Neural cell (in vitro differentiated cells): Measurements from ENCODE around the gene CRLF2. TPM values are rescaled to one million over a fixed set of nuclear protein-coding genes. Genes with fewer than 3 reads are reported as not detected.
"Not testable (repeated sequence)": the region's sequence is repeated elsewhere in the genome, so short reads cannot be mapped to it uniquely, and the experiment has no call there.

Experiments
- H2AFZ ChIP-seq: fragments of 200-600, 300-800 bp; sonication (generic), shearing (Covaris generic); 2 replicates; pipeline ENCODE4 v1.6.0; 2014; ENCODE audit warnings: low read depth, mild to moderate bottlenecking, antibody characterized with exemption, low read length, moderate library complexity
- H3F3A ChIP-seq: fragments of 200-600 bp; shearing (Covaris generic); 2 replicates; pipeline ENCODE4 v1.6.1; 2016; ENCODE audit warnings: mild to moderate bottlenecking, moderate library complexity, mixed read lengths, antibody characterized with exemption, low read length; ENCODE audit not compliant: insufficient read depth, poor library complexity, severe bottlenecking
- H3K27ac ChIP-seq: fragments of 200-600, 300-800 bp; sonication (generic), shearing (Covaris generic); 2 replicates; pipeline ENCODE4 v1.5.1; 2014; ENCODE audit warnings: mild to moderate bottlenecking, low read length, moderate library complexity
- H3K27me3 ChIP-seq: fragments of 300-800, 200-600 bp; sonication (generic), shearing (Covaris generic); 2 replicates; pipeline ENCODE4 v1.6.0; 2014; ENCODE audit warnings: mild to moderate bottlenecking, low read depth, low read length, moderate library complexity; ENCODE audit not compliant: insufficient read depth
- H3K36me3 ChIP-seq: fragments of 300-800, 200-600 bp; sonication (generic), shearing (Covaris generic); 2 replicates; pipeline ENCODE4 v1.5.1; 2014; ENCODE audit warnings: mild to moderate bottlenecking, antibody characterized with exemption, low read length, moderate library complexity; ENCODE audit not compliant: insufficient read depth
- H3K4me2 ChIP-seq: fragments of 300-800, 200-600 bp; sonication (generic), shearing (Covaris generic); 2 replicates; pipeline ENCODE4 v1.6.0; 2014; ENCODE audit warnings: mild to moderate bottlenecking, low read length
- H3K4me3 ChIP-seq: fragments of 300-800, 200-600 bp; sonication (generic), shearing (Covaris generic); 2 replicates; pipeline ENCODE4 v1.5.1; 2014; ENCODE audit warnings: mild to moderate bottlenecking, low read length, moderate library complexity
- H3K79me2 ChIP-seq: fragments of 200-600 bp; shearing (Covaris generic); replicated peaks from 2 replicates; pipeline ENCODE4 v1.6.0; 2014; ENCODE audit warnings: mild to moderate bottlenecking, low read length, moderate library complexity; ENCODE audit not compliant: insufficient read depth
- H3K9ac ChIP-seq: fragments of 300-800, 200-600 bp; sonication (generic), shearing (Covaris generic); 2 replicates; pipeline ENCODE4 v1.6.1; 2016; ENCODE audit warnings: mild to moderate bottlenecking, low read length, mixed read lengths
- H3K9me2 ChIP-seq: fragments of 200-600 bp; shearing (Covaris generic); 2 replicates; pipeline ENCODE4 v1.6.1; 2016; ENCODE audit warnings: mild to moderate bottlenecking, low read length, mixed read lengths; ENCODE audit not compliant: insufficient read depth
- H3K9me3 ChIP-seq: fragments of 200-600, 300-800 bp; sonication (generic), shearing (Covaris generic); 2 replicates; pipeline ENCODE4 v1.6.1; 2016; ENCODE audit warnings: mild to moderate bottlenecking, mixed run types, low read length, moderate library complexity, mixed read lengths
- H4K20me1 ChIP-seq: fragments of 200-600 bp; shearing (Covaris generic); 2 replicates; pipeline ENCODE4 v1.6.1; 2016; ENCODE audit warnings: mild to moderate bottlenecking, mixed run types; ENCODE audit not compliant: insufficient read depth
- CTCF ChIP-seq: fragments of 450-650 bp; IDR thresholded peaks from 2 replicates; pipeline ENCODE4 v1.5.1; 2014; ENCODE audit warnings: antibody characterized with exemption, mild to moderate bottlenecking, moderate library complexity; ENCODE audit not compliant: poor library complexity, severe bottlenecking
- EP300 ChIP-seq: fragments of 450-650 bp; conservative IDR thresholded peaks from 2 replicates; pipeline ENCODE4 v1.6.1; 2014; ENCODE audit warnings: antibody characterized with exemption, mild to moderate bottlenecking, moderate library complexity; ENCODE audit not compliant: poor library complexity, severe bottlenecking
- EZH2 ChIP-seq: fragments of 200-600, 300-800 bp; shearing (Covaris generic), sonication (generic); IDR thresholded peaks from 2 replicates; pipeline ENCODE4 v1.6.1; 2014; ENCODE audit warnings: antibody characterized with exemption, low read length, borderline replicate concordance, mild to moderate bottlenecking; ENCODE audit not compliant: insufficient read depth, poor library complexity, severe bottlenecking
- MXI1 ChIP-seq: fragments of 450-650 bp; conservative IDR thresholded peaks from 2 replicates; pipeline ENCODE4 v1.6.1; 2014; ENCODE audit warnings: antibody characterized with exemption, mild to moderate bottlenecking; ENCODE audit not compliant: poor library complexity, severe bottlenecking
- POLR2AphosphoS5 ChIP-seq: IDR thresholded peaks from 2 replicates; pipeline ENCODE4 v1.6.1; 2012
- RAD21 ChIP-seq: fragments of 450-650 bp; conservative IDR thresholded peaks from 2 replicates; pipeline ENCODE4 v1.6.1; 2014; ENCODE audit warnings: antibody characterized with exemption, mild to moderate bottlenecking, moderate library complexity
- REST ChIP-seq: IDR thresholded peaks from 2 replicates; pipeline ENCODE4 v1.6.1; 2012; ENCODE audit warnings: borderline replicate concordance
- SMC3 ChIP-seq: fragments of 450-650 bp; conservative IDR thresholded peaks from 2 replicates; pipeline ENCODE4 v1.6.1; 2014; ENCODE audit warnings: antibody characterized with exemption, mild to moderate bottlenecking, moderate library complexity; ENCODE audit not compliant: poor library complexity
- TAF1 ChIP-seq: IDR thresholded peaks from 2 replicates; pipeline ENCODE4 v1.6.1; 2012; ENCODE audit warnings: low read depth
- polyA plus RNA-seq: library from polyadenylated mRNA; depleted of rRNA; stranded (reverse); fragments of >200 nt; gene quantifications from 2 replicates; pipeline ENCODE4 v1.2.3, GENCODE V29; 2014

Gene CRLF2
- polyA plus RNA-seq, 1 donor from 2014 or later = not detected

GRCh38 chrX:1244164-1245076 lies 32.0 kb upstream of the CRLF2 start:
- TF ChIP-seq SMC3 (no peak), MXI1 (no peak), CTCF (no peak), TAF1 (no peak), POLR2AphosphoS5 (no peak)
- Histone ChIP-seq H3K27me3 (no peaks in the 10 kb centered on the region), H2AFZ (no peak overlapping the region), H3K9me2 (no peaks in the 10 kb centered on the region), H3K4me3 (no peak overlapping the region), H3F3A (no peaks in the 10 kb centered on the region), H3K9me3 (no peaks in the 10 kb centered on the region), H4K20me1 (no peaks in the 10 kb centered on the region), H3K27ac (no peak overlapping the region), H3K79me2 (no peaks in the 10 kb centered on the region), H3K36me3 (no peaks in the 10 kb centered on the region), H3K9ac (no peak overlapping the region), H3K4me2 (no peak overlapping the region)

- Histone ChIP-seq H3K4me2 (no peak overlapping the region), H3K9me2 (no peaks in the 10 kb centered on the region), H3F3A (no peaks in the 10 kb centered on the region), H3K79me2 (no peaks in the 10 kb centered on the region), H3K4me3 (no peak overlapping the region), H2AFZ (no peak overlapping the region), H3K27me3 (no peaks in the 10 kb centered on the region), H3K27ac (no peak overlapping the region), H3K36me3 (no peaks in the 10 kb centered on the region), H3K9me3 (no peaks in the 10 kb centered on the region), H4K20me1 (no peaks in the 10 kb centered on the region), H3K9ac (no peak overlapping the region)
- TF ChIP-seq REST (no peak), RAD21 (no peak), MXI1 (no peak), EZH2 (no peak), SMC3 (no peak), TAF1 (no peak), POLR2AphosphoS5 (no peak), EP300 (no peak), CTCF (no peak)
Measured at GRCh38 chrX:1242891-1243402, 30.5 kb upstream of the CRLF2 start.

- not testable (repeated sequence) for H3F3A ChIP-seq, H3K9ac ChIP-seq, H4K20me1 ChIP-seq, H2AFZ ChIP-seq, H3K27me3 ChIP-seq, H3K4me3 ChIP-seq, H3K9me3 ChIP-seq, H3K36me3 ChIP-seq, H3K4me2 ChIP-seq, H3K27ac ChIP-seq, H3K79me2 ChIP-seq, H3K9me2 ChIP-seq
Measured at GRCh38 chrX:1240551-1240950, 28.1 kb upstream of the CRLF2 start.
